ENCODE measurements around the gene SNCB.

Gene SNCB

DNA sequence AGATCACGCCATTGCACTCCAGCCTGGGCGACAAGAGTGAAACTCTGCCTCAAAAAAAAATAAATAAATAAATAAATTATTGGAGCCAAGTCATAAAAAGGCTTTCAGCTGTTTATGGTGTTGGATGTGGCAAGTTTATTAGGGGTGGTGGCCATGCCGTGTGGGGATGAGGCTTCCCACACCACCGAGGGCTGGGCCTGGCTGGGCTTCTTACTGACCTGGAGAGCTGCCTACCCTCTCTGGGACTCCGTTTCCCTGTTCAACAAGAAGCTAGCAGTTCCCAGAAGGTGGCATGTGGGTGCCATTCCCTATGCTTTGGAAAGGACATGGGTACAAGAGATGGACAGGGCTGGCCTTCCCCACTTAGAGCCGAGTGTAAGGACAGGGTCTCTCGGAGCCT, 42.9 kb downstream of the SNCB start:
- DNase-seq (ENCODE audit: low read depth): no peak
- TF ChIP-seq, protein P1, sequence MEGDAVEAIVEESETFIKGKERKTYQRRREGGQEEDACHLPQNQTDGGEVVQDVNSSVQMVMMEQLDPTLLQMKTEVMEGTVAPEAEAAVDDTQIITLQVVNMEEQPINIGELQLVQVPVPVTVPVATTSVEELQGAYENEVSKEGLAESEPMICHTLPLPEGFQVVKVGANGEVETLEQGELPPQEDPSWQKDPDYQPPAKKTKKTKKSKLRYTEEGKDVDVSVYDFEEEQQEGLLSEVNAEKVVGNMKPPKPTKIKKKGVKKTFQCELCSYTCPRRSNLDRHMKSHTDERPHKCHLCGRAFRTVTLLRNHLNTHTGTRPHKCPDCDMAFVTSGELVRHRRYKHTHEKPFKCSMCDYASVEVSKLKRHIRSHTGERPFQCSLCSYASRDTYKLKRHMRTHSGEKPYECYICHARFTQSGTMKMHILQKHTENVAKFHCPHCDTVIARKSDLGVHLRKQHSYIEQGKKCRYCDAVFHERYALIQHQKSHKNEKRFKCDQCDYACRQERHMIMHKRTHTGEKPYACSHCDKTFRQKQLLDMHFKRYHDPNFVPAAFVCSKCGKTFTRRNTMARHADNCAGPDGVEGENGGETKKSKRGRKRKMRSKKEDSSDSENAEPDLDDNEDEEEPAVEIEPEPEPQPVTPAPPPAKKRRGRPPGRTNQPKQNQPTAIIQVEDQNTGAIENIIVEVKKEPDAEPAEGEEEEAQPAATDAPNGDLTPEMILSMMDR (IDR thresholded peaks at IDR 0.05; ENCODE audit: low read length, missing control alignments): no peak
- H3K4me3 ChIP-seq (replicated peaks; ENCODE audit: low read depth, low read length): no peak overlapping the region

- DNase-seq (ENCODE audit: low read depth): peak; percentile 21
- H3K4me3 ChIP-seq (replicated peaks; ENCODE audit: low read depth, low read length): no peak overlapping the region
- TF ChIP-seq, protein P1 (IDR thresholded peaks at IDR 0.05; ENCODE audit: low read length, missing control alignments): no peak
Observed at GRCh38 chr5:176583076-176583475, 47.3 kb downstream of the SNCB start.

DNA sequence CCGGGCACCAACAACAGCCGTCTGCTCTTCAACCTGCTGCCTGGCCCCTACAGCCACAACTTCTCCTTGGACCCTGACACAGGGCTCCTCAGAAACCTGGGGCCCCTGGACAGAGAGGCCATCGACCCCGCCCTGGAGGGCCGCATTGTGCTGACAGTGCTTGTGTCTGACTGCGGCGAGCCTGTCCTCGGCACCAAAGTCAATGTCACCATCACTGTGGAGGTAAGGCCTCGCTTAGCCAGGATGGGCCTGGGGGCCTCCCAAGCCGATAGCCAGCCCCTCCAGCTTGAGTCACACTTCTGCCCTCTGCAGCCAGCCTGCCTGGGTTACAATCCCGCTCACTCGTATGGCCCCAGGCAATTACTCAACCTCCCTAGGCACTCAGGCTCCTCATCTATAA, 49.0 kb downstream of the SNCB start:
- no peak for DNase-seq (ENCODE audit: low read depth)
- TF ChIP-seq, protein P1 (IDR thresholded peaks at IDR 0.05; ENCODE audit: low read length, missing control alignments): no peak
- no peak overlapping the region for H3K4me3 ChIP-seq (replicated peaks; ENCODE audit: low read depth, low read length)

DNA sequence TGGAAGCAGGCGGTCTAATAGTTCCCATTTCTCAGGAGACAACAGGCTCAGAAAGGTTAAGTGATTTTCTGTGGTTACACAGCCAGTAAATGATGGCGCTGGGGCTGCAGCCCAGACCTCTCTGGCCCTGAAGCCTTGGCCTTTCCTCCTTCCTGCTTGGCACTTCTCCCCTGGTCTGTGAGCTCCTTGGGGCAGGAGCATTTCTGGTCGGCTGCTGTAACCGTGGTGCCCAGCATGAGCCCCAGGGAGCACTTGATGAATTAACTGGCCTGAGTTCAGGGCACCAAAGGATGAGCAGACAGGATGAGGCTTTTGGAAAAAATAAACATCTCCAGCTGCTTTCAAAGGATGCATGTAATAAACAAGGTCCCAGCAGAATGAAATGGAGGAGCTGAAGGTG, 51.0 kb downstream of the SNCB start:
- H3K4me3 ChIP-seq (replicated peaks; ENCODE audit: low read depth, low read length): no peak overlapping the region
- TF ChIP-seq, protein P1 (IDR thresholded peaks at IDR 0.05; ENCODE audit: low read length, missing control alignments): no peak
- no peak for DNase-seq (ENCODE audit: low read depth)

- TF ChIP-seq, protein P1 (IDR thresholded peaks at IDR 0.05; ENCODE audit: low read length, missing control alignments): peak; percentile 65
- DNase-seq (ENCODE audit: low read depth): peak; percentile 56
- no peak overlapping the region for H3K4me3 ChIP-seq (replicated peaks; ENCODE audit: low read depth, low read length)
Observed at GRCh38 chr5:176578391-176578808, 51.9 kb downstream of the SNCB start.

DNA sequence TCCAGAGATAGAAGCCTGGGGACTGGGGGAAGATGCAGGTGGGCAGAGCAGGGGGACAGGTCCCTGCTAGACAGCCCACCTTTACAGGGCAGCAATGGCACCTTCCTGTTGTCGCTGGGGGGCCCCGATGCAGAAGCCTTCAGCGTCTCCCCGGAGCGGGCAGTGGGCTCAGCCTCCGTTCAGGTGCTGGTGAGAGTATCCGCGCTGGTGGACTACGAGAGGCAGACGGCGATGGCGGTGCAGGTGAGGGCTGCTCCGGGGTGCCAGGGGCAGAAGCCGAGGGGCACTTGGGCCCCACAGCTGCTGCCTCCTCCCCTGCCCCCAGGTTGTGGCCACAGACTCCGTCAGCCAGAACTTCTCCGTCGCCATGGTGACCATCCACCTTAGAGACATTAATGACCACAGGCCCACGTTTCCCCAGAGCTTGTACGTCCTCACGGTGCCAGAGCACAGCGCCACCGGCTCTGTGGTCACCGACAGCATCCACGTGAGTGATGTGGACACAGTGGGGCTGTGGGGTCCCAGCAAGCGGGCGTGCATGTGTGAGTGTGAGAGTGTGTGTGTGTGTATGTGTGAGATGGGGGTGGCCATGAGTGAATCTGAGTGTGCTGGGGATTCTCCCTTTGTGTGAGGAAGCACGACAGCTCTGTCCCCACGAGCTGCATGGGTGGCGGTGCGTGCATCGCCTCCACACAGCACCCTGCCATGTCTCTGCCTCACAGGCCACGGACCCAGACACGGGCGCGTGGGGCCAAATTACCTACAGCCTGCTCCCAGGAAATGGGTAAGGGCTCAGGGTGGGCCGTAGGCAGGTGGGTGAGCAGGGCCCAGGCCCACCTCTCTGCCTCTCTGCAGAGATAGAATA, 52.8 kb downstream of the SNCB start:
- DNase-seq (ENCODE audit: low read depth): no peak
- no peak overlapping the region for H3K4me3 ChIP-seq (replicated peaks; ENCODE audit: low read depth, low read length)
- TF ChIP-seq, protein P1 (IDR thresholded peaks at IDR 0.05; ENCODE audit: low read length, missing control alignments): no peak

Data from fibroblast of pulmonary artery (primary cell).